Measurements from ENCODE around the gene FGF23. TPM values are rescaled to one million over a fixed set of nuclear protein-coding genes. Genes with fewer than 3 reads are reported as not detected.

Gene FGF23
- not detected for total RNA-seq

GRCh38 chr12:4379405-4379804, at the start of gene FGF23:
FGF23 (minus strand) TSS chr12:4379712; CDS start chr12:4379582, 130 bp downstream.
- intact Hi-C loops (cut with micrococcal nuclease): no loop called here
- Mint-ChIP-seq H3K4me1 (ENCODE audit: low read depth) (no peaks in the 10 kb centered on the region), H3K4me3 (no peak within 1 kb of the TSS), H3K27ac (no peak within 1 kb of the TSS), H3K27me3 (peaks cover 4% of the 10 kb centered on the region), H3K36me3 (no peaks in the 10 kb centered on the region), H3K9me3 (no peaks in the 10 kb centered on the region)
- DNase-seq: no peak
- ChIA-PET POLR2A (no interaction called here), CTCF (interaction anchor here (1.0 kb wide), 1 partner anchor 10 kb away, joined by 3 read pairs; no protein-coding TSS in a partner anchor)

- intact Hi-C loops (cut with micrococcal nuclease): loop anchor here (10.0 kb wide), 1 partner anchor 330 kb away; no protein-coding TSS in a partner anchor
- ChIA-PET CTCF (no interaction called here), POLR2A (no interaction called here)
- no peak overlapping the region for H3K27ac Mint-ChIP-seq
- H3K36me3 Mint-ChIP-seq: no peaks in the 10 kb centered on the region
- no peak overlapping the region for H3K4me3 Mint-ChIP-seq
- no peaks in the 10 kb centered on the region for H3K27me3 Mint-ChIP-seq
- no peaks in the 10 kb centered on the region for H3K9me3 Mint-ChIP-seq
- DNase-seq: no peak
- no peaks in the 10 kb centered on the region for H3K4me1 Mint-ChIP-seq (ENCODE audit: low read depth)
These were observed 44.9 kb upstream of the FGF23 start for GRCh38 chr12:4424422-4424821.

GRCh38 chr12:4423528-4424195, 44.1 kb upstream of the FGF23 start:
- Mint-ChIP-seq H3K27ac (no peak overlapping the region), H3K4me3 (no peak overlapping the region), H3K9me3 (no peaks in the 10 kb centered on the region), H3K27me3 (no peaks in the 10 kb centered on the region), H3K36me3 (no peaks in the 10 kb centered on the region), H3K4me1 (ENCODE audit: low read depth) (no peaks in the 10 kb centered on the region)
- intact Hi-C loops (cut with micrococcal nuclease): loop anchor here (10.0 kb wide), 1 partner anchor 331 kb away; no protein-coding TSS in a partner anchor
- POLR2A ChIA-PET: no interaction called here
- no peak for DNase-seq
- CTCF ChIA-PET: interaction anchor here (1.1 to 4.4 kb wide), 3 partner anchors 9 to 108 kb away, joined by 3 to 64 read pairs (median 3); no protein-coding TSS in a partner anchor

- H3K27ac Mint-ChIP-seq: no peak overlapping the region
- intact Hi-C loops (cut with micrococcal nuclease): loop anchor here (10.0 kb wide), 1 partner anchor 332 kb away; no protein-coding TSS in a partner anchor
- no peaks in the 10 kb centered on the region for H3K4me1 Mint-ChIP-seq (ENCODE audit: low read depth)
- no peak overlapping the region for H3K4me3 Mint-ChIP-seq
- no peaks in the 10 kb centered on the region for H3K36me3 Mint-ChIP-seq
- H3K9me3 Mint-ChIP-seq: no peaks in the 10 kb centered on the region
- no peak for DNase-seq
- ChIA-PET POLR2A (no interaction called here), CTCF (interaction anchor here (0.7 to 4.4 kb wide), 6 partner anchors 8 to 109 kb away, joined by 3 to 64 read pairs (median 4); no protein-coding TSS in a partner anchor)
- peaks cover 2% of the 10 kb centered on the region for H3K27me3 Mint-ChIP-seq
These were observed 43.5 kb upstream of the FGF23 start for GRCh38 chr12:4422985-4423384.

DNA sequence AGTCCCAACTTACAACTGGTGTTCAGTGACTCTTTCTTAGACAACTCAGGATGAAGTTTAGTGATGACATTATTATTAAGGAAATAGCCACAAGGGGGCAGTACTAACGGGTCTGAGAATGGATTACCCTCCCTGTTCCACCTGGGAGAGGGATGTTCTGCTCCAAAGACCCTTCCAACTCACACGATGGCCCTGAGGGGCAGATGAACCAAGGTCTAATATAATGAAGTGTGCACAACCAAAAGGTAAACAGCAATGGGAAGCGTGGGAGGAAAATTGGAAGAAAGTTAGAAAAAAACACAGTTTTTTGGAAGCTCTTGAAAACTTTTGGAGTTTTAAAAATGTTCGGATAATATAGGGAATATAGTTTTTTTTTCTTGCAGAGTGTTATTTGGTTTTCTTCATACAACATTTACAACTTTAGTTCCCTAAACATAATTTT, 42.1 kb upstream of the FGF23 start:
- no peak overlapping the region for H3K27ac Mint-ChIP-seq
- H3K4me3 Mint-ChIP-seq: no peak overlapping the region
- ChIA-PET CTCF (interaction anchor here (0.6 to 4.4 kb wide), 13 partner anchors 9 to 534 kb away, joined by 3 to 64 read pairs (median 5); no protein-coding TSS in a partner anchor), POLR2A (no interaction called here)
- no peaks in the 10 kb centered on the region for H3K4me1 Mint-ChIP-seq (ENCODE audit: low read depth)
- DNase-seq: no peak
- intact Hi-C loops (cut with micrococcal nuclease): loop anchor here (1.0 to 10.0 kb wide), 2 partner anchors 106 to 333 kb away; no protein-coding TSS in a partner anchor
- no peaks in the 10 kb centered on the region for H3K9me3 Mint-ChIP-seq
- no peaks in the 10 kb centered on the region for H3K36me3 Mint-ChIP-seq
- peaks cover 8% of the 10 kb centered on the region for H3K27me3 Mint-ChIP-seq

- peaks cover 3% of the 10 kb centered on the region for H3K4me1 Mint-ChIP-seq (ENCODE audit: low read depth)
- H3K4me3 Mint-ChIP-seq: no peak overlapping the region
- CTCF ChIA-PET: interaction anchor here (0.7 to 4.4 kb wide), 17 partner anchors 8 to 535 kb away, joined by 3 to 64 read pairs (median 4); partner anchors contain the start of gene RAD51AP1
- POLR2A ChIA-PET: no interaction called here
- no peak for DNase-seq
- intact Hi-C loops (cut with micrococcal nuclease): loop anchor here (10.0 kb wide), 1 partner anchor 335 kb away; no protein-coding TSS in a partner anchor
- no peaks in the 10 kb centered on the region for H3K36me3 Mint-ChIP-seq
- no peak overlapping the region for H3K27ac Mint-ChIP-seq
- peaks cover 18% of the 10 kb centered on the region for H3K27me3 Mint-ChIP-seq
- no peaks in the 10 kb centered on the region for H3K9me3 Mint-ChIP-seq
These were observed 40.7 kb upstream of the FGF23 start for GRCh38 chr12:4420138-4420670.

DNA sequence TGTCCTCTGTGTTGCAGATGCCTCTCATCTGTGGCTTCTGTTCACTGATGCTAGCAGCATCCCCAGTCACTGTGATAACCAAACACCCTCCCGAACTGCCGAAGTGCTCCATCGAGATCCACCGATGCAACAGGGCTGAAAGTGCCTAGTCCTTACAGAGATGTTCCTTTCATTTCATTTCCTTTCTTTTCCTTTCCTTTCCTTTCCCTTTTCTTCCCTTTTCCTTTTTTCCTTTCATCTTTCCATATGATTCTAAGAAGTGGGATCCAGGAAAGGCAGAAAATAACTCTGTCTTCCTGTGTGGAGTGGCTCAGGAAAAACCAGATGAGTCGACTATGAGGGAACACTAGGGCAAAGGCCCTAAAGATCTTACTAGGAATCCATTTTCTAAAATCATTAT, 39.4 kb upstream of the FGF23 start:
- intact Hi-C loops (cut with micrococcal nuclease): no loop called here
- CTCF ChIA-PET: interaction anchor here (1.2 kb wide), 1 partner anchor 12 kb away, joined by 3 read pairs; no protein-coding TSS in a partner anchor
- POLR2A ChIA-PET: no interaction called here
- H3K4me3 Mint-ChIP-seq: no peak overlapping the region
- H3K27ac Mint-ChIP-seq: no peak overlapping the region
- H3K4me1 Mint-ChIP-seq (ENCODE audit: low read depth): peaks cover 9% of the 10 kb centered on the region
- DNase-seq: no peak
- H3K9me3 Mint-ChIP-seq: no peaks in the 10 kb centered on the region
- no peaks in the 10 kb centered on the region for H3K36me3 Mint-ChIP-seq
- H3K27me3 Mint-ChIP-seq: peaks cover 18% of the 10 kb centered on the region

- H3K27me3 Mint-ChIP-seq: peaks cover 18% of the 10 kb centered on the region
- no peaks in the 10 kb centered on the region for H3K9me3 Mint-ChIP-seq
- intact Hi-C loops (cut with micrococcal nuclease): no loop called here
- peaks cover 9% of the 10 kb centered on the region for H3K4me1 Mint-ChIP-seq (ENCODE audit: low read depth)
- H3K4me3 Mint-ChIP-seq: no peak overlapping the region
- DNase-seq: no peak
- no peak overlapping the region for H3K27ac Mint-ChIP-seq
- ChIA-PET CTCF (interaction anchor here (1.2 kb wide), 1 partner anchor 13 kb away, joined by 3 read pairs; no protein-coding TSS in a partner anchor), POLR2A (no interaction called here)
- no peaks in the 10 kb centered on the region for H3K36me3 Mint-ChIP-seq
These were observed 38.4 kb upstream of the FGF23 start for GRCh38 chr12:4417936-4418335.

DNA sequence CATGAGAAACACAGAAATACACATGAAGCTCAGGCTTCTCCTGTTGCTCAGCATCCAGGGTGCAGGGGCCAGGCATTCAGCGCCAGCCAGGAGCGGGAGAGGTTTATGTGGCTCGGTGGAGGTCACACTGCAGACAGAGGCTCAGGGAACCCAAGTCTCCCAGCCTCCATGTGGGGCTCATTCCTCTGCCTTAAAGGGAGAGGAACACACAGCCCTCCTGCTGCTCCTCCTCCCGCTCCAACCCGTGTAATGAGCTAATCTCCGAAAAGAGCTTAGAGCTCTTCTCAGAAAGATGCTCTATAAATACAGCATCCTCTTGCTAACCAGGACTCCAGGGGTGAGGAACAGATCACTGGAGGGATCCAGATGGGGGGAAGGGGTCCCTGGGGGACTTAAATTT, 37.9 kb upstream of the FGF23 start:
- peaks cover 9% of the 10 kb centered on the region for H3K4me1 Mint-ChIP-seq (ENCODE audit: low read depth)
- intact Hi-C loops (cut with micrococcal nuclease): no loop called here
- no peak overlapping the region for H3K4me3 Mint-ChIP-seq
- ChIA-PET CTCF (interaction anchor here (1.5 kb wide), 1 partner anchor 110 kb away, joined by 5 read pairs; no protein-coding TSS in a partner anchor), POLR2A (no interaction called here)
- no peak overlapping the region for H3K27ac Mint-ChIP-seq
- H3K36me3 Mint-ChIP-seq: no peaks in the 10 kb centered on the region
- peaks cover 18% of the 10 kb centered on the region for H3K27me3 Mint-ChIP-seq
- no peak for DNase-seq
- no peaks in the 10 kb centered on the region for H3K9me3 Mint-ChIP-seq

- Mint-ChIP-seq H3K4me1 (ENCODE audit: low read depth) (peaks cover 9% of the 10 kb centered on the region), H3K9me3 (no peaks in the 10 kb centered on the region), H3K27ac (no peak overlapping the region), H3K4me3 (no peak overlapping the region), H3K36me3 (no peaks in the 10 kb centered on the region), H3K27me3 (peaks cover 18% of the 10 kb centered on the region)
- no peak for DNase-seq
- ChIA-PET CTCF (interaction anchor here (0.9 to 1.5 kb wide), 2 partner anchors 63 to 111 kb away, joined by 3 to 5 read pairs; no protein-coding TSS in a partner anchor), POLR2A (interaction anchor here (0.6 kb wide), 1 partner anchor 14 kb away, joined by 3 read pairs; no protein-coding TSS in a partner anchor)
- intact Hi-C loops (cut with micrococcal nuclease): no loop called here
These were observed 36.8 kb upstream of the FGF23 start for GRCh38 chr12:4416276-4416675.

GRCh38 chr12:4412465-4412864, 33.0 kb upstream of the FGF23 start:
- Mint-ChIP-seq H3K27ac (no peak overlapping the region), H3K9me3 (no peaks in the 10 kb centered on the region), H3K36me3 (no peaks in the 10 kb centered on the region), H3K4me3 (no peak overlapping the region), H3K4me1 (ENCODE audit: low read depth) (peaks cover 9% of the 10 kb centered on the region), H3K27me3 (peaks cover 14% of the 10 kb centered on the region)
- POLR2A ChIA-PET: no interaction called here
- no peak for DNase-seq
- CTCF ChIA-PET: interaction anchor here (1.2 to 1.4 kb wide), 2 partner anchors 8 to 10 kb away, joined by 6 to 7 read pairs; no protein-coding TSS in a partner anchor
- intact Hi-C loops (cut with micrococcal nuclease): no loop called here

DNA sequence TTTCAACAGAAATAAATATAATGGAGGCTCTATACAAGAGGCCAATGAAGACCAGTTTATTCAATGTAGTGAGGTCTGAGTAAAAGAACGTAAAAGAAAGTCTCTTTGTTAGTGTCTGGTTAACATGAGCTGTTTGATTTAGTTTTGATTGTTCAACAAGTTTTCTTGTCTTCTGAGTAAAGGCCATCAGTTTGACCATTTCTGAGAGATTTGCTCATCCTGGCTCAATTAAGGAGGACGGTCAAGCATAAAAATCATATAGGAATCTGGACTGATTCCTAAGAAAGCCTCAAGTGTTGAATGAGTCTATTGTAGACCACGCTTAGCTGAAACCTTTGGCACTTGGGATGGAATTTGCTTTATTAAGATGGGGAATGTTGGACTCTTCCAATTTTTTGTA, 32.5 kb upstream of the FGF23 start:
- H3K27ac Mint-ChIP-seq: no peak overlapping the region
- peaks cover 9% of the 10 kb centered on the region for H3K4me1 Mint-ChIP-seq (ENCODE audit: low read depth)
- intact Hi-C loops (cut with micrococcal nuclease): no loop called here
- H3K36me3 Mint-ChIP-seq: no peaks in the 10 kb centered on the region
- H3K27me3 Mint-ChIP-seq: peaks cover 14% of the 10 kb centered on the region
- no peak for DNase-seq
- H3K9me3 Mint-ChIP-seq: no peaks in the 10 kb centered on the region
- H3K4me3 Mint-ChIP-seq: no peak overlapping the region
- ChIA-PET CTCF (interaction anchor here (1.2 to 1.4 kb wide), 2 partner anchors 9 to 10 kb away, joined by 6 to 7 read pairs; no protein-coding TSS in a partner anchor), POLR2A (no interaction called here)

Measured in activated CD4-positive, alpha-beta memory T cell treated with anti-CD3 and anti-CD28 coated beads for 36 hours (primary cell).